GM21786 (cell line): Measurements from ENCODE around the gene SF3B1.
"Not testable (repeated sequence)": the region's sequence is repeated elsewhere in the genome, so short reads cannot be mapped to it uniquely, and the experiment has no call there.

Experiments
- ATAC-seq: cut with Tn5 transposase; IDR thresholded peaks from one replicate; pipeline ENCODE4 v1.9.1; 2021; ENCODE audit not compliant: unreplicated experiment

SF3B1 gene

DNA sequence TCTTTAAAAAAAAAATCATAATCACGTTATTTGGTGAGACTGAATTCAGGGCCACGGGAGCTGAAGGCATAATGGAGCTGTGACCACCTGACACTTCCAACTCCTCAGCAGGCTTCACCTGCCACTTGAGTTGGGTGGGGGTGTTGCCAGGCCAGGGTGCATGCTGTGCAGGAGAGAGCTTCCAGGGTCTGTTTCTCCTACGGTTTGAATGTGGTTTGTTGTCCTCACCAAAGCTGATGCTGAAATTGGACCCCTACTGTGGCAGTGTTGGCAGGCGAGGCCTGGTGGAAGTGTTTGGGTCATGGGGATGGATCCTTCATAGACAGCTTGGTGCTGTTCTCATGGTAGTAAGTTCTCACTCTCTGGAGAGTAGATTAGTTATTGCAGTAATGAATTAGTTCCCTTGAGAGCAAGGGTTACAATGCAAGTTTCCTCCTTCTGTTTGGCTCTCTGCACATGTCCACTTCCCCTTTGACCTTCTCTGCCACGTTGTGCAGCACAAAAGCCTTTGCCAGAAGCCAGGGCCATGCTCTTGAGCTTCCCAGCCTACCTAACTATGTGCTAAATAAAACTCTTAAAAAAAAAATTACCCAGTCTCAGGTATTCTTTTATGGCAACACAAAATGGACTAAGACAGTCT, 86.0 kb downstream of the SF3B1 start:
- ATAC-seq, result no peak

DNA sequence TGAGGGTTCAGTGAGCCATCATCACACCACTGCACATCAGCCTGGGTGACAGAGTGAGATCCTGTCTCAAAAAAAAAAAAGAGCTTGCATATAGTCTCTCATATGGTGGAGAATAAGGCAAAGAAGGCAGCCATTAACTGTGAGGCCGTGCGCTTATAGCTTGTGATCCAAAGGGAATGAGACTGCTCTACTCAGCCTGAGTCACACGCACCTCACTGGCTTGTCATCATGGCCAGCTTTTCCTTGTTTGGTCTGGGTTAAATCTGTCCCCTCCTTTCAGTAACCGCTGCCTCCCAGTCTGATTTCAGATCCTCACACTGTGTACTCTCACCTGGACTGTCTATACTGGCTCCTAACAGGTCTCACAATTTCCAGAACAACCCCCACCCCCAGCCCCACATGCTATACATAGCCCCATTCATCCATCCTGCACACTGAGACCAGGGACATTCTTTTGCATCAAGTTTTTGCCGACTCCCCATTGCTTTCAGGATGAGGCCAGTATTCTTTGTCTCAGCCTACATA, 88.9 kb downstream of the SF3B1 start:
- ATAC-seq, result no peak

DNA sequence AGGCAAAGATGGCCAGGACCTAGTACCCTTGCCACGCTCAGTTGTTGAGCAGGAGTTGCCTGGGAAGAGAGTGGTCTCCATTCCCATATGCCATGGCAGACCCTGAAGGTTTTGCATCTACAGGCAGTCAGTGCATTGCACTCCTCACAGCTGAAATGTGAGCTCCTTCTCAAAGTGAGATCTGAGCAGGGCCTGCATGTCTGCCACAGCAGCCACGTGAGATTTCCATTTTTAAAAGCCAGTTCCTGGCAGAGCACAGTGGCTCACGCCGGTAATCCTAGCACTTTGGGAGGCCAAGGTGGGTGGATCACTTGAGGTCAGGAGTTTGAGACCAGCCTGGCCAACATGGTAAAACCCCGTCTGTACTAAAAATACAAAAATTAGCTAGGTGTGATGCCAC, 90.9 kb downstream of the SF3B1 start:
- not testable (repeated sequence) for ATAC-seq

DNA sequence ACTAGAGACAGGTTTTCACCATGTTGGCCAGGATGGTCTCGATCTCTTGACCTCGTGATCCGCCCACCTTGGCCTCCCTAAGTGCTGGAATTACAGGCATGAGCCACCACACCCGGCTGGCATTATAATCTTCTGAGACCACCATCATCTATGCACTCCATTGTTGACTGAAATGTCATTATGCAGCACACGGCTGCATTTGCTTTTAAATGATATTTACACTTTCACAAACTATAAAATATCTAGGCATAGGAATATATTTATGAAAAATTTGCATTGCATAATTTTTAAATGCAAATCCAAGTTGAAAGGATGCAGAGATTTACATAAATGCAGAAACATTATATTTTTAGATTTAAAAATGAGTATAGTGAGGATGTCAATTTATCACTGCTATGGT, 94.2 kb downstream of the SF3B1 start:
- ATAC-seq, result no peak
